Transverse colon (tissue), 4 donors: ENCODE measurements around the gene PLIN5. TPM values are rescaled to one million over a fixed set of nuclear protein-coding genes. Genes with fewer than 3 reads are reported as not detected.

Experiments
- DNase-seq: peaks from one replicate; pipeline ENCODE4 v3.0.0-alpha.2; 2019
- H3K27ac ChIP-seq, 4 donors: fragments of 200-600 bp; sonication (generic); 2 replicates each; pipeline ENCODE4 v1.5.1; 2016 to 2018; ENCODE audit warnings: inconsistent platforms in 4 of 4
- H3K27me3 ChIP-seq: fragments of 200-600 bp; sonication (generic); 2 replicates; pipeline ENCODE4 v1.5.1; 2017; ENCODE audit warnings: inconsistent platforms
- H3K36me3 ChIP-seq, 4 donors: fragments of 200-600 bp; sonication (generic); 2 replicates each; pipeline ENCODE4 v1.5.1; 2017 to 2019; ENCODE audit warnings: inconsistent platforms in 4 of 4
- H3K4me1 ChIP-seq, 4 donors: fragments of 200-600 bp; sonication (generic); 2 replicates each; pipeline ENCODE4 v1.5.1; 2017 to 2020; ENCODE audit warnings: inconsistent platforms in 4 of 4
- H3K4me3 ChIP-seq, 4 donors: fragments of 200-600 bp; sonication (generic); 1 replicate in 1 of 4; 2 replicates in 3 of 4; pipeline versions ENCODE4 v1.5.1 to v1.6.1; 2017 to 2019; ENCODE audit warnings: inconsistent platforms in 4 of 4
- H3K9me3 ChIP-seq, 2 donors: fragments of 200-600 bp; sonication (generic); 2 replicates each; pipeline ENCODE4 v1.5.1; 2017 to 2019; ENCODE audit warnings: inconsistent platforms in 2 of 2
- EP300 ChIP-seq: sonication (generic); formaldehyde crosslinking; IDR thresholded peaks from one replicate; pipeline ENCODE4 v1.6.1; 2017; ENCODE audit warnings: antibody characterized with exemption, low read depth
- POLR2A ChIP-seq: fragments of 450-650 bp; IDR thresholded peaks from one replicate; pipeline ENCODE4 v1.6.1; 2016; ENCODE audit warnings: antibody characterized with exemption, mild to moderate bottlenecking, moderate library complexity
- POLR2AphosphoS5 ChIP-seq, 3 donors: sonication (generic); formaldehyde crosslinking; IDR thresholded peaks; one replicate each; pipeline ENCODE4 v1.6.1; 2016; ENCODE audit warnings: antibody characterized with exemption in 3 of 3
- WGBS, 2 donors: methylation state at CpG; one replicate each; pipeline ENCODE4 v1.1.5; 2018; ENCODE audit warnings: low coverage in 1 of 2; 5-methylcytosine and 5-hydroxymethylcytosine counted together
- in situ Hi-C, 4 donors: fragments of 200-750 bp; cut with MboI; loops; one replicate each; pipeline versions ENCODE4 v1.15.0 to v1.15.1; 2017; ENCODE audit warnings: low sequenced_read_pairs in 3 of 4, low pct_ligation_motif_present in 1 of 4, low pct_unique_long_range_greater_than_20kb in 1 of 4
- intact Hi-C: fragments of 100-400 bp; cut with DNase I; formaldehyde crosslinking; loops from one replicate; pipeline ENCODE4 v1.15.1; 2023; ENCODE audit warnings: low total_unique reads
- total RNA-seq, 4 donors: library from RNA; depleted of rRNA; stranded (reverse); fragments of >200 nt; gene quantifications; one replicate each; pipeline ENCODE4 v1.1.0, GENCODE V29; 2016
- TF ChIP-seq, protein P1 (sequence below), 5 experiments: fragments of 200-600 bp in 3 of 5; fragments of 450-650 bp in 2 of 5; sonication (generic) in 3 of 5; IDR thresholded peaks; 1 replicate in 2 of 5; 2 replicates in 3 of 5; pipeline ENCODE4 v1.5.1; 2016 to 2017; ENCODE audit warnings: antibody characterized with exemption in 5 of 5, inconsistent platforms in 3 of 5, mild to moderate bottlenecking in 2 of 5, moderate library complexity in 1 of 5

Gene PLIN5
- total RNA-seq, 4 donors from 2014 or later = 2.7 to 6.7 (median 6.0) TPM; not detected in 1

DNA sequence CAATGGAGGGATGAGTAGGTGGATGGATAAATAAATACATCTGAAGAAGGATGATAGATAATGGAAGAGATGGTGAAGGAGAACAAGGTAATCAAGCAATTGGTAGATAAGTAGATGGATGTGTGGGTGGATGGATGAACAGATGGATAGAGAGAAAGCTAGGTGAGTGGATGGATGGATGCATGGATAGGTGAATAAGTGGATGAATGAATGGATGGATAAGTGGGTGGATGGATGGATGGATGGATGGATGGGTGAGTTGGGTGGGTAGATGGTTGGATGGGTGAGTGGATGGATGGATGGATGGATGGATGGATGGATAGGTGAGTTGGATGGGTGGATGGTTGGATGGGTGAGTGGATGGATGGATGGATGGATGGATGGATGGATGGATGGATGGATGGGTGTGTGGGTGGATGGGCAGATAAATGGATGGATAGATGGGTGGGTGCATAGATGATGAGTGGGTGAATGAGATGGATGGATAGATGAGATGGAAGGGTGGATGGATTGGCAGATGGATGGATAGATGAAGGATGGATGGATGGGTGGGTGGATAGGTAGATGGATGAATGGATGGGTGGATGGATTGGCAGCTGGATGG, 18.2 kb upstream of the PLIN5 start:
- H3K36me3 ChIP-seq = no peaks in the 10 kb centered on the region
- intact Hi-C loops (no loop called here), in situ Hi-C loops (no loop called here)
- TF ChIP-seq, protein P1, sequence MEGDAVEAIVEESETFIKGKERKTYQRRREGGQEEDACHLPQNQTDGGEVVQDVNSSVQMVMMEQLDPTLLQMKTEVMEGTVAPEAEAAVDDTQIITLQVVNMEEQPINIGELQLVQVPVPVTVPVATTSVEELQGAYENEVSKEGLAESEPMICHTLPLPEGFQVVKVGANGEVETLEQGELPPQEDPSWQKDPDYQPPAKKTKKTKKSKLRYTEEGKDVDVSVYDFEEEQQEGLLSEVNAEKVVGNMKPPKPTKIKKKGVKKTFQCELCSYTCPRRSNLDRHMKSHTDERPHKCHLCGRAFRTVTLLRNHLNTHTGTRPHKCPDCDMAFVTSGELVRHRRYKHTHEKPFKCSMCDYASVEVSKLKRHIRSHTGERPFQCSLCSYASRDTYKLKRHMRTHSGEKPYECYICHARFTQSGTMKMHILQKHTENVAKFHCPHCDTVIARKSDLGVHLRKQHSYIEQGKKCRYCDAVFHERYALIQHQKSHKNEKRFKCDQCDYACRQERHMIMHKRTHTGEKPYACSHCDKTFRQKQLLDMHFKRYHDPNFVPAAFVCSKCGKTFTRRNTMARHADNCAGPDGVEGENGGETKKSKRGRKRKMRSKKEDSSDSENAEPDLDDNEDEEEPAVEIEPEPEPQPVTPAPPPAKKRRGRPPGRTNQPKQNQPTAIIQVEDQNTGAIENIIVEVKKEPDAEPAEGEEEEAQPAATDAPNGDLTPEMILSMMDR (IDR thresholded peaks at IDR 0.05) = no peak
- TF ChIP-seq POLR2A = no peak
- no peak for TF ChIP-seq EP300
- TF ChIP-seq POLR2AphosphoS5 (IDR thresholded peaks at IDR 0.05) = no peak
- peaks cover 8% of the 10 kb centered on the region for H3K27me3 ChIP-seq
- no peak overlapping the region for H3K27ac ChIP-seq
- peaks cover 0 to 7% (median 1%) of the 10 kb centered on the region in 4 donors for H3K4me1 ChIP-seq
- H3K9me3 ChIP-seq = no peaks in the 10 kb centered on the region
- no peak overlapping the region for H3K4me3 ChIP-seq
- DNase-seq = no peak

- H3K27me3 ChIP-seq = peaks cover 9% of the 10 kb centered on the region
- H3K27ac ChIP-seq = no peak overlapping the region
- H3K4me3 ChIP-seq = no peak overlapping the region
- WGBS, 2 donors = 42% methylated on average over 18 of the region's 18 CpGs; no CpG with 5 or more reads in 1 of the 2 donors
- no peak for DNase-seq
- intact Hi-C loops (no loop called here), in situ Hi-C loops (no loop called here)
- no peaks in the 10 kb centered on the region for H3K9me3 ChIP-seq
- H3K36me3 ChIP-seq = no peaks in the 10 kb centered on the region
- H3K4me1 ChIP-seq = peaks cover 0 to 4% (median 0%) of the 10 kb centered on the region in 4 donors
- TF ChIP-seq POLR2A (no peak), POLR2AphosphoS5 (IDR thresholded peaks at IDR 0.05) (no peak), EP300 (no peak)
- TF ChIP-seq, protein P1 (IDR thresholded peaks at IDR 0.05) = no peak
Observed at GRCh38 chr19:4552525-4552819, 17.4 kb upstream of the PLIN5 start.

- Histone ChIP-seq H3K9me3 (no peaks in the 10 kb centered on the region), H3K27me3 (peaks cover 12% of the 10 kb centered on the region), H3K27ac (no peak overlapping the region), H3K4me3 (no peak overlapping the region), H3K36me3 (no peaks in the 10 kb centered on the region), H3K4me1 (no peaks in the 10 kb centered on the region)
- TF ChIP-seq POLR2A (no peak), EP300 (no peak), POLR2AphosphoS5 (IDR thresholded peaks at IDR 0.05) (no peak)
- TF ChIP-seq, protein P1 (IDR thresholded peaks at IDR 0.05) = no peak
- WGBS, 2 donors = 74 to 80% methylated on average over 1 to 17 of the region's 26 CpGs
- no peak for DNase-seq
- in situ Hi-C loops = no loop called here
- intact Hi-C loops = no loop called here
Observed at GRCh38 chr19:4550479-4551050, 15.5 kb upstream of the PLIN5 start.

GRCh38 chr19:4550018-4550417, 15.0 kb upstream of the PLIN5 start:
- intact Hi-C loops = no loop called here

More at GRCh38 chr19:4550018-4550417, 15.0 kb upstream of the PLIN5 start:
- H3K4me1 ChIP-seq = no peaks in the 10 kb centered on the region
- in situ Hi-C loops = no loop called here
- DNase-seq = no peak
- TF ChIP-seq POLR2A (no peak), EP300 (no peak), POLR2AphosphoS5 (IDR thresholded peaks at IDR 0.05) (no peak)
- TF ChIP-seq, protein P1 (IDR thresholded peaks at IDR 0.05) = no peak
- H3K4me3 ChIP-seq = no peak overlapping the region
- H3K27me3 ChIP-seq = peaks cover 12% of the 10 kb centered on the region
- no peak overlapping the region for H3K27ac ChIP-seq
- no peaks in the 10 kb centered on the region for H3K9me3 ChIP-seq
- 76 to 92% methylated on average over 6 to 18 of the region's 18 CpGs for WGBS, 2 donors
- H3K36me3 ChIP-seq = no peaks in the 10 kb centered on the region
